Activated B cell treated with CpG ODN at 0.5 μM for 24 hours (primary cell): Measurements from ENCODE around the gene VAC14. TPM values are rescaled to one million over a fixed set of nuclear protein-coding genes. Genes with fewer than 3 reads are reported as not detected.

Experiments used
- ATAC-seq: fragments of 200-7000 bp; cut with Tn5 transposase; one replicate; pipeline ENCODE4 v1.10.0; 2021; ENCODE audit warnings: low read depth, mild to moderate bottlenecking, moderate library complexity
- CTCF ChIA-PET: fragments of 350-600 bp; sonication (Branson Sonifier 250); formaldehyde crosslinking; loops from one replicate; lab custom pipeline; 2021; ENCODE audit warnings: antibody characterized with exemption; lab: Charles Lee
- POLR2A ChIA-PET: fragments of 350-600 bp; sonication (Branson Sonifier 250); formaldehyde crosslinking; loops from one replicate; lab custom pipeline; 2021; ENCODE audit warnings: antibody characterized with exemption; lab: Charles Lee
- DNase-seq: peaks from one replicate; pipeline ENCODE4 v3.0.0; 2022
- H3K27ac Mint-ChIP-seq: one replicate; pipeline ENCODE4 v1.8.0; 2020; ENCODE audit warnings: mixed read lengths
- H3K27me3 Mint-ChIP-seq: one replicate; pipeline ENCODE4 v1.8.0; 2021; ENCODE audit warnings: mixed read lengths
- H3K36me3 Mint-ChIP-seq: one replicate; pipeline ENCODE4 v1.8.0; 2021; ENCODE audit warnings: low read depth, mixed read lengths
- H3K4me1 Mint-ChIP-seq: one replicate; pipeline ENCODE4 v1.8.0; 2021; ENCODE audit warnings: mixed read lengths
- H3K4me3 Mint-ChIP-seq: one replicate; pipeline ENCODE4 v1.8.0; 2020; ENCODE audit warnings: mild to moderate bottlenecking, mixed read lengths
- H3K9me3 Mint-ChIP-seq: one replicate; pipeline ENCODE4 v1.8.0; 2020; ENCODE audit warnings: mixed read lengths
- CTCF ChIP-seq: fragments of 200-600 bp; IDR thresholded peaks from one replicate; pipeline ENCODE4 v1.8.0; 2022; ENCODE audit warnings: antibody characterized with exemption, mild to moderate bottlenecking
- intact Hi-C: fragments of 100-400 bp; cut with micrococcal nuclease; formaldehyde crosslinking; loops from one replicate; pipeline ENCODE4 v1.15.1; 2024
- total RNA-seq: library from RNA; stranded (reverse); gene quantifications from 2 replicates; pipeline ENCODE4 v1.2.3, GENCODE V29; 2022

Gene VAC14
- total RNA-seq, 1 donor from 2014 or later: 53.4 TPM

- Mint-ChIP-seq H3K4me1 (peaks cover 8% of the 10 kb centered on the region), H3K36me3 (no peaks in the 10 kb centered on the region), H3K27me3 (peaks cover 17% of the 10 kb centered on the region), H3K9me3 (peaks cover 4% of the 10 kb centered on the region), H3K27ac (no peak overlapping the region), H3K4me3 (no peak overlapping the region)
- ChIA-PET POLR2A (no interaction called here), CTCF (no interaction called here)
- no peak for TF ChIP-seq CTCF
- intact Hi-C loops: loop anchor here (10.0 kb wide), 1 partner anchor 1289 kb away; the partner anchor contains the start of genes DHX38 and TXNL4B
- DNase-seq: no peak
- no peak for ATAC-seq
Measured at GRCh38 chr16:70805787-70806186, 4.8 kb upstream of the VAC14 start.

- no peak overlapping the region for H3K27ac Mint-ChIP-seq
- intact Hi-C loops: loop anchor here (10.0 kb wide), 1 partner anchor 1289 kb away; the partner anchor contains the start of genes DHX38 and TXNL4B
- H3K4me3 Mint-ChIP-seq: no peak overlapping the region
Measured at GRCh38 chr16:70805380-70805779, 4.4 kb upstream of the VAC14 start.

GRCh38 chr16:70804734-70805169 is 3.8 kb upstream of the VAC14 start:
- Mint-ChIP-seq H3K4me3 (no peak overlapping the region), H3K9me3 (peaks cover 4% of the 10 kb centered on the region), H3K27me3 (peaks cover 15% of the 10 kb centered on the region), H3K36me3 (peaks cover 3% of the 10 kb centered on the region), H3K27ac (no peak overlapping the region), H3K4me1 (peaks cover 17% of the 10 kb centered on the region)
- POLR2A ChIA-PET: no interaction called here
- CTCF ChIA-PET: interaction anchor here (1.5 kb wide), 1 partner anchor 34 kb away, joined by 3 read pairs; no protein-coding TSS in a partner anchor
- TF ChIP-seq CTCF: no peak
- no peak for DNase-seq
- intact Hi-C loops: loop anchor here (10.0 kb wide), 1 partner anchor 1290 kb away; the partner anchor contains the start of genes DHX38 and TXNL4B
- ATAC-seq: no peak

More at GRCh38 chr16:70805380-70805779, 4.4 kb upstream of the VAC14 start:
- ChIA-PET POLR2A (no interaction called here), CTCF (no interaction called here)
- Mint-ChIP-seq H3K36me3 (peaks cover 3% of the 10 kb centered on the region), H3K4me1 (peaks cover 11% of the 10 kb centered on the region), H3K9me3 (peaks cover 4% of the 10 kb centered on the region), H3K27me3 (peaks cover 17% of the 10 kb centered on the region)
- TF ChIP-seq CTCF: no peak
- ATAC-seq (no peak), DNase-seq (no peak)

DNA sequence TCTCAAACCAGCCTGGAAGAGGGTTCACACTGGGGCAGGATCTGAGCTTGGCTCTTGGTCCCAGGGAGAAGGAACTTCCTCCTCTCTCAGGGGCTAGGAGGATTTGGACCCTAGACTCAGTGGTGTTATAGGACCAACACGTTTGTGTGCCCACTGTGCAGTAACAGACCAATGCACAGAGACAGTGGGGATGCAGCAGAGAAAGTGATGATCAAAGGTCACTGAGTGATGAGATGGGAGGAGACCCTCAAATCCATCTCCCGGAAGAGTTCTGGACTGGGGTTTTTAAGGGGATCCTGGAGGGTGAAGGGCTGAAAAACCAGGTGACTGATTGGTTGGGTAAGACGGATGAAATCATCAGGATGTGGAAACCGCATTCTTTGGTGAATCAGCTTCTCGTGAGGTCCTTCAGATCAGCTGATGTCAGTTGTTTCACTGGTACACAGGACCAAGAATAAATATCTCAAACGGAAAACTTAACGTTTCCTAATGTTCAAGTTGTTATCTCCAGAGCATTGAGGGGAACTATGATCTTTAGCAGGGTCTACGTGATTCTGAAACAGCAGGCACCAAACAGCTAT is 3.3 kb upstream of the VAC14 start:
- Mint-ChIP-seq H3K27ac (no peak overlapping the region), H3K4me1 (peaks cover 20% of the 10 kb centered on the region), H3K36me3 (peaks cover 4% of the 10 kb centered on the region), H3K9me3 (peaks cover 4% of the 10 kb centered on the region), H3K4me3 (no peak overlapping the region), H3K27me3 (peaks cover 15% of the 10 kb centered on the region)
- ChIA-PET CTCF (interaction anchor here (1.5 kb wide), 1 partner anchor 33 kb away, joined by 3 read pairs; no protein-coding TSS in a partner anchor), POLR2A (no interaction called here)
- intact Hi-C loops: loop anchor here (10.0 kb wide), 1 partner anchor 1291 kb away; the partner anchor contains the start of genes DHX38 and TXNL4B
- TF ChIP-seq CTCF: no peak
- DNase-seq (no peak), ATAC-seq (no peak)

DNA sequence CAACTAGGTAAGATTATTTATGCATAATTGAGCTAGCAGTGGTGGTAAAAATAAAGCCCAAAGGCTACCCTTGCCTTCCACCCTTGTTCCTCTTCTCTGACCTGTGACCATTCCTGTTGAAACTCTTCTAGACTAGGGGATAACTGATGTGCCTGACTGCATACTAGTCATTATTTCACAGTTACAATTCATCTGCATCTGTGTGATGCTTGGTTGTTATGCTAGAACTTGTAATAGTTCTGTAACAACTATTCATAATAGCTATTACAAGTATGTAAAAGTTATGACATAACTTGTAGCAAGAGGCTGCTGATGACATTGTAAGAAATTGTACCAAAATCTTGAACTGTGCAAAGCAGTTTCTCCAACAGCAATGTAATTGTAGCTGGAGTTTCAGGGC is 2.4 kb upstream of the VAC14 start:
- POLR2A ChIA-PET: no interaction called here
- Mint-ChIP-seq H3K27ac (no peak overlapping the region), H3K4me3 (no peak overlapping the region), H3K27me3 (peaks cover 12% of the 10 kb centered on the region), H3K36me3 (peaks cover 13% of the 10 kb centered on the region), H3K9me3 (peaks cover 4% of the 10 kb centered on the region), H3K4me1 (peaks cover 28% of the 10 kb centered on the region)
- no peak for DNase-seq
- TF ChIP-seq CTCF: no peak
- intact Hi-C loops: loop anchor here (10.0 kb wide), 1 partner anchor 1291 kb away; the partner anchor contains the start of genes DHX38 and TXNL4B
- CTCF ChIA-PET: interaction anchor here (1.5 kb wide), 1 partner anchor 32 kb away, joined by 3 read pairs; no protein-coding TSS in a partner anchor
- ATAC-seq: no peak
